PC-9 (cell line): ENCODE measurements around the gene DLEC1.

ENCODE experiments used
- EZH2 ChIP-seq: fragments of 200-600 bp; sonication (generic); IDR thresholded peaks from 2 replicates; pipeline ENCODE4 v1.8.0; 2017; ENCODE audit warnings: antibody characterized with exemption, low read depth
- TF ChIP-seq, protein P1 (sequence below): fragments of 200-600 bp; sonication (generic); conservative IDR thresholded peaks from 2 replicates; pipeline ENCODE4 v1.6.1; 2017; ENCODE audit warnings: mixed run types, antibody characterized with exemption, mild to moderate bottlenecking, moderate library complexity

- no peak for TF ChIP-seq EZH2
- TF ChIP-seq, protein P1, sequence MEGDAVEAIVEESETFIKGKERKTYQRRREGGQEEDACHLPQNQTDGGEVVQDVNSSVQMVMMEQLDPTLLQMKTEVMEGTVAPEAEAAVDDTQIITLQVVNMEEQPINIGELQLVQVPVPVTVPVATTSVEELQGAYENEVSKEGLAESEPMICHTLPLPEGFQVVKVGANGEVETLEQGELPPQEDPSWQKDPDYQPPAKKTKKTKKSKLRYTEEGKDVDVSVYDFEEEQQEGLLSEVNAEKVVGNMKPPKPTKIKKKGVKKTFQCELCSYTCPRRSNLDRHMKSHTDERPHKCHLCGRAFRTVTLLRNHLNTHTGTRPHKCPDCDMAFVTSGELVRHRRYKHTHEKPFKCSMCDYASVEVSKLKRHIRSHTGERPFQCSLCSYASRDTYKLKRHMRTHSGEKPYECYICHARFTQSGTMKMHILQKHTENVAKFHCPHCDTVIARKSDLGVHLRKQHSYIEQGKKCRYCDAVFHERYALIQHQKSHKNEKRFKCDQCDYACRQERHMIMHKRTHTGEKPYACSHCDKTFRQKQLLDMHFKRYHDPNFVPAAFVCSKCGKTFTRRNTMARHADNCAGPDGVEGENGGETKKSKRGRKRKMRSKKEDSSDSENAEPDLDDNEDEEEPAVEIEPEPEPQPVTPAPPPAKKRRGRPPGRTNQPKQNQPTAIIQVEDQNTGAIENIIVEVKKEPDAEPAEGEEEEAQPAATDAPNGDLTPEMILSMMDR: no peak
Observed at GRCh38 chr3:38114052-38114874, 75.3 kb downstream of the DLEC1 start.
